ENCODE measurements around the gene BAZ1A.

- TF ChIP-seq CTCF (conservative IDR thresholded peaks at IDR 0.05) (no peak), EZH2 (IDR thresholded peaks at IDR 0.05; ENCODE audit: low read depth) (no peak)
Observed at GRCh38 chr14:34732802-34733201, 142.4 kb downstream of the BAZ1A start.
